OCI-LY7 (cell line): ENCODE results near the gene ACSM5. TPM values are rescaled to one million over a fixed set of nuclear protein-coding genes. Genes with fewer than 3 reads are reported as not detected.

ENCODE experiments used
- BruUV-seq: library from RNA; stranded (reverse); fragments of 400-500 nt; replicated peaks from 2 replicates; lab custom pipeline; 2021; lab: Mats Ljungman, UMichigan
- CTCF ChIA-PET: fragments of 300-600 bp; sonication (Branson Sonifier 250); formaldehyde crosslinking; loops from one replicate; lab custom pipeline; 2022; ENCODE audit warnings: antibody characterized with exemption; ENCODE audit not compliant: unreplicated experiment; lab: Charles Lee
- POLR2A ChIA-PET: fragments of 300-600 bp; sonication (Branson Sonifier 250); formaldehyde crosslinking; loops from one replicate; lab custom pipeline; 2022; ENCODE audit warnings: antibody characterized with exemption; lab: Charles Lee
- DNase-seq: peaks from one replicate; pipeline ENCODE4 v3.0.0-alpha.2; 2015; ENCODE audit warnings: low spot score
- H2AFZ ChIP-seq: fragments of 200-600 bp; sonication (generic), shearing (Covaris generic); 2 replicates; pipeline ENCODE4 v1.6.1; 2014; ENCODE audit warnings: mild to moderate bottlenecking, antibody characterized with exemption, low read length, moderate library complexity
- H3K27ac ChIP-seq: fragments of 200-600 bp; sonication (generic); 2 replicates; pipeline ENCODE4 v1.5.1; 2014; ENCODE audit warnings: mixed run types, low read depth, mild to moderate bottlenecking, moderate library complexity, low read length, inconsistent platforms; ENCODE audit not compliant: poor library complexity, severe bottlenecking
- H3K36me3 ChIP-seq: fragments of 200-600 bp; sonication (generic); 2 replicates; pipeline ENCODE4 v1.6.1; 2014; ENCODE audit warnings: mild to moderate bottlenecking, antibody characterized with exemption, low read length, moderate library complexity, mixed read lengths; ENCODE audit not compliant: insufficient read depth
- H3K4me1 ChIP-seq: fragments of 200-600 bp; sonication (generic); 2 replicates; pipeline ENCODE4 v1.5.1; 2014; ENCODE audit warnings: mild to moderate bottlenecking, low read length; ENCODE audit not compliant: insufficient read depth, poor library complexity, severe bottlenecking
- H3K4me2 ChIP-seq: fragments of 200-600 bp; sonication (generic); 2 replicates; pipeline ENCODE4 v1.6.1; 2014; ENCODE audit warnings: mild to moderate bottlenecking, low read length
- H3K4me3 ChIP-seq: fragments of 200-600 bp; sonication (generic); 2 replicates; pipeline ENCODE4 v1.5.1; 2014; ENCODE audit warnings: mild to moderate bottlenecking, low read depth, low read length; ENCODE audit not compliant: poor library complexity, severe bottlenecking
- H3K79me2 ChIP-seq: fragments of 200-600 bp; sonication (generic); 2 replicates; pipeline ENCODE4 v1.6.1; 2016; ENCODE audit warnings: low read depth, mild to moderate bottlenecking, low read length, moderate library complexity, mixed read lengths; ENCODE audit not compliant: insufficient read depth
- H3K9me2 ChIP-seq: fragments of 200-600 bp; sonication (generic); 2 replicates; pipeline ENCODE4 v1.6.1; 2016; ENCODE audit warnings: mild to moderate bottlenecking, low read length, mixed read lengths; ENCODE audit not compliant: insufficient read depth
- H3K9me3 ChIP-seq: fragments of 200-600 bp; sonication (generic); 2 replicates; pipeline ENCODE4 v1.6.1; 2014; ENCODE audit warnings: mild to moderate bottlenecking, mixed run types, low read length, mixed read lengths
- H4K20me1 ChIP-seq: fragments of 200-600 bp; sonication (generic); 2 replicates; pipeline ENCODE4 v1.6.1; 2014; ENCODE audit warnings: mild to moderate bottlenecking, antibody characterized with exemption, low read length, moderate library complexity, mixed read lengths; ENCODE audit not compliant: insufficient read depth
- EZH2phosphoT487 ChIP-seq: fragments of 200-600 bp; sonication (generic); IDR thresholded peaks from 2 replicates; pipeline ENCODE4 v1.6.1; 2018; ENCODE audit warnings: low read depth, borderline replicate concordance, mild to moderate bottlenecking, mixed run types, antibody characterized with exemption, low read length, moderate library complexity, mixed read lengths
- intact Hi-C: fragments of 100-400 bp; cut with micrococcal nuclease; formaldehyde crosslinking; loops from one replicate; pipeline ENCODE4 v1.10.0; 2022; ENCODE audit not compliant: unreplicated experiment
- total RNA-seq, 2 experiments: library from RNA; depleted of rRNA in 1 of 2; stranded (reverse); fragments of >200 nt in 1 of 2; shearing (Covaris generic) in 1 of 2; gene quantifications; 2 replicates each; pipeline ENCODE4 v1.2.3, GENCODE V29; 2014 to 2022
- TF ChIP-seq, protein P1 (sequence below): fragments of 200-600 bp; sonication (generic); conservative IDR thresholded peaks from 2 replicates; pipeline ENCODE4 v1.5.1; 2014; ENCODE audit warnings: mild to moderate bottlenecking, antibody characterized with exemption, low read length, moderate library complexity, mixed read lengths

ACSM5 gene
- total RNA-seq, 2 experiments from 2014 or later, result not detected

DNA sequence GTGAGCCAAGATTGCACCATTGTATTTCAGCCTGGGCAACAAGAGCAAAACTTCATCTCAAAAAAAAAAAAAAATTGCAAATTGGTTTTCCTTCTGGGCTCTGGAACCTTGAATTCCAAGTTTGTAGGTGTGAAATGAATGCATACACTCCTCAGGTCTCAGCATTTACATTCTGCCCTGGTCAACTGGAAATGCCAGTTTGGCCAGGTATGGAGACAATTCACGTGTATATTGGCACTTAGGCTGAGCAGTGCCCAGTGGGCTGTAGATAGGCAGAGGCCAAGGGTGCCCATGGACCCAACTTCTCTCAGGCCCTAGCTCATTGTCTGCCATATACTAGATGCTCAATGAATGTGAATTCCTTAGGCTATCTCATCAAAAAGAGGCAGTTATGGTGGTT, 20.5 kb upstream of the ACSM5 start:
- CTCF ChIA-PET, result no interaction called here

DNA sequence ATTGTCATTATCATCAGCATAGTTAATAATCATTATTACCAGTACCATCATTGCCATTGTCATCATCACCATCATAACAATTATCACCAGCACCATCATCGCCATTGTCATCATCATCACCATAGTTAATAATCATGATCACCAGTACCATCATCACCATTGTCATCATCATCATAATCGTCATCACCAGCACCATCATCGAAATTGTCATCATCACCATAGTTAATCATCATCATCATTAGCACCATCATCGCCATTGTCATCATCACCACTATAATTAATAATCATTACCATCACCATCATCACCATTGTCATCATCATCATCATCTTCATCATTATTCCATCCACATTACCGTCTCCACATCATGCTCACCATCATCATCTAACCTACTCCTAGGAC, 18.3 kb upstream of the ACSM5 start:
- no peaks in the 10 kb centered on the region for H3K9me2 ChIP-seq
- no peak overlapping the region for H3K4me2 ChIP-seq
- H3K4me1 ChIP-seq, result no peaks in the 10 kb centered on the region
- no peak overlapping the region for H3K4me3 ChIP-seq
- no peaks in the 10 kb centered on the region for H3K79me2 ChIP-seq
- no peaks in the 10 kb centered on the region for H3K36me3 ChIP-seq
- no peaks in the 10 kb centered on the region for H3K9me3 ChIP-seq
- TF ChIP-seq, protein P1, sequence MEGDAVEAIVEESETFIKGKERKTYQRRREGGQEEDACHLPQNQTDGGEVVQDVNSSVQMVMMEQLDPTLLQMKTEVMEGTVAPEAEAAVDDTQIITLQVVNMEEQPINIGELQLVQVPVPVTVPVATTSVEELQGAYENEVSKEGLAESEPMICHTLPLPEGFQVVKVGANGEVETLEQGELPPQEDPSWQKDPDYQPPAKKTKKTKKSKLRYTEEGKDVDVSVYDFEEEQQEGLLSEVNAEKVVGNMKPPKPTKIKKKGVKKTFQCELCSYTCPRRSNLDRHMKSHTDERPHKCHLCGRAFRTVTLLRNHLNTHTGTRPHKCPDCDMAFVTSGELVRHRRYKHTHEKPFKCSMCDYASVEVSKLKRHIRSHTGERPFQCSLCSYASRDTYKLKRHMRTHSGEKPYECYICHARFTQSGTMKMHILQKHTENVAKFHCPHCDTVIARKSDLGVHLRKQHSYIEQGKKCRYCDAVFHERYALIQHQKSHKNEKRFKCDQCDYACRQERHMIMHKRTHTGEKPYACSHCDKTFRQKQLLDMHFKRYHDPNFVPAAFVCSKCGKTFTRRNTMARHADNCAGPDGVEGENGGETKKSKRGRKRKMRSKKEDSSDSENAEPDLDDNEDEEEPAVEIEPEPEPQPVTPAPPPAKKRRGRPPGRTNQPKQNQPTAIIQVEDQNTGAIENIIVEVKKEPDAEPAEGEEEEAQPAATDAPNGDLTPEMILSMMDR, result no peak
- TF ChIP-seq EZH2phosphoT487, result no peak
- H3K27ac ChIP-seq, result no peak overlapping the region
- POLR2A ChIA-PET, result no interaction called here
- BruUV-seq, result no TSS peak
- CTCF ChIA-PET, result no interaction called here
- no peak overlapping the region for H2AFZ ChIP-seq
- no peak for DNase-seq
- intact Hi-C loops, result no loop called here
- H4K20me1 ChIP-seq, result no peaks in the 10 kb centered on the region

More for the DNA sequence above, 20.5 kb upstream of the ACSM5 start:
- H3K27ac ChIP-seq, result no peak overlapping the region
- POLR2A ChIA-PET, result no interaction called here
- TF ChIP-seq, protein P1, result no peak
- TF ChIP-seq EZH2phosphoT487, result no peak
- no peak overlapping the region for H2AFZ ChIP-seq
- H3K4me1 ChIP-seq, result no peaks in the 10 kb centered on the region
- BruUV-seq, result no TSS peak
- intact Hi-C loops, result no loop called here
- no peaks in the 10 kb centered on the region for H3K36me3 ChIP-seq
- H3K4me3 ChIP-seq, result no peak overlapping the region
- DNase-seq, result no peak
- H3K79me2 ChIP-seq, result no peaks in the 10 kb centered on the region
- H3K4me2 ChIP-seq, result no peak overlapping the region
- no peaks in the 10 kb centered on the region for H3K9me3 ChIP-seq
- H3K9me2 ChIP-seq, result no peaks in the 10 kb centered on the region
- H4K20me1 ChIP-seq, result no peaks in the 10 kb centered on the region

DNA sequence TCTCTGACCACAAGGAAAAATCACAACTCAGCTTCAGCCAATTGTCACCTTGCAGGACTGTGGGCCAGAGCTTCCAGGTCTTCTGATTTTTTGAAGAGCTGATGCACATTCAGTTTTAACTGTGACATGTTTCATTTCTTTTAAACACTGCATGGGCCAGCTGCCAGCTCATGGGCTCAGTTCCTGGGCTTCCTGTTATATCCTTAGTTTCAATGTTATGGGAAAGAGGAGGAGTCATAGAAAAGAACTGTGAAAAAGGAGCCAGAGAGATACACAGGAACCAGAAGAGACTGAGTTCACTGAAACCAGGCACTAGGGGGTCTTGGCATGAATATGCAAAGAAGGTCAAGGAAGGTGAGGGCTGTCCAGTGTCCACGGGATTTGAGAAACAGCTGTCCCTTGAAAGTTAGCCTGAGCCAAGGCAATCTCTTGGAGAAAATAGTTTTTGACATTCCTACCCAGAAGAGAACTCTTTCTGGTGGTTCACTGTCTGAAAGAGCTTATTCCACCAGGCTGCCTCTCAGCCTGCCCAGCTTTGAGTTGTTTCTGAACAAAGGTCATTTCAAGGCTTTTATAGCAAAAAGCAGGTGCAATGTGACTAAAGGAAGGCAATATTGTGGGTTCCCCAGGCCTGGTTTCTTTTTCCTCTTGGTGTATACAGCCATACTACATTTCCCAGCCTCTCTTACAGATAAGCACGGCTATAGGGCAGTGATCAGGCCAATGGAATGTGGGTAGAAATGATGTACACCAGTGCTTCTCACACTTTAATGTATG, 15.3 kb upstream of the ACSM5 start:
- no peak for DNase-seq
- no peaks in the 10 kb centered on the region for H3K4me1 ChIP-seq
- H3K9me2 ChIP-seq, result no peaks in the 10 kb centered on the region
- H3K4me3 ChIP-seq, result no peak overlapping the region
- H3K4me2 ChIP-seq, result no peak overlapping the region
- CTCF ChIA-PET, result no interaction called here
- H3K36me3 ChIP-seq, result no peaks in the 10 kb centered on the region
- H3K27ac ChIP-seq, result no peak overlapping the region
- H3K9me3 ChIP-seq, result no peaks in the 10 kb centered on the region
- no peaks in the 10 kb centered on the region for H3K79me2 ChIP-seq
- BruUV-seq, result no TSS peak
- POLR2A ChIA-PET, result no interaction called here
- TF ChIP-seq, protein P1, result no peak
- TF ChIP-seq EZH2phosphoT487, result no peak
- intact Hi-C loops, result no loop called here
- no peaks in the 10 kb centered on the region for H4K20me1 ChIP-seq
- H2AFZ ChIP-seq, result no peak overlapping the region
